ENCODE results near the gene CARMIL3.
A peak's percentile ranks its signal among the peaks of the same experiment; 100 is the strongest.

CARMIL3 gene

GRCh38 chr14:24053548-24054323 is 1.9 kb downstream of the CARMIL3 start:
- TF ChIP-seq POLR2A (IDR thresholded peaks at IDR 0.05; ENCODE audit: low read depth, low read length), result no peak
- DNase-seq (ENCODE audit: insufficient read length, low spot score) (no peak), FAIRE-seq (no peak)

GRCh38 chr14:24054324-24054641 is 2.5 kb downstream of the CARMIL3 start:
- TF ChIP-seq POLR2A (IDR thresholded peaks at IDR 0.05; ENCODE audit: low read depth, low read length), result no peak
- DNase-seq (ENCODE audit: insufficient read length, low spot score), result no peak

GRCh38 chr14:24054646-24055045 is 2.8 kb downstream of the CARMIL3 start:
- no peak for DNase-seq (ENCODE audit: insufficient read length, low spot score)
- FAIRE-seq, result no peak
- TF ChIP-seq POLR2A (IDR thresholded peaks at IDR 0.05; ENCODE audit: low read depth, low read length), result no peak

More at GRCh38 chr14:24054324-24054641, 2.5 kb downstream of the CARMIL3 start:
- FAIRE-seq, result no peak

GRCh38 chr14:24055971-24056799 is 4.4 kb downstream of the CARMIL3 start:
- TF ChIP-seq POLR2A (IDR thresholded peaks at IDR 0.05; ENCODE audit: low read depth, low read length), result no peak
- FAIRE-seq (no peak), DNase-seq (ENCODE audit: insufficient read length, low spot score) (no peak)

- no peak for TF ChIP-seq POLR2A (IDR thresholded peaks at IDR 0.05; ENCODE audit: low read depth, low read length)
- DNase-seq (ENCODE audit: insufficient read length, low spot score) (no peak), FAIRE-seq (no peak)
Measured at GRCh38 chr14:24056800-24057184, 5.0 kb downstream of the CARMIL3 start.

- no peak for FAIRE-seq
- TF ChIP-seq POLR2A (IDR thresholded peaks at IDR 0.05; ENCODE audit: low read depth, low read length), result no peak
- DNase-seq (ENCODE audit: insufficient read length, low spot score), result no peak
Measured at GRCh38 chr14:24057271-24057670, 5.5 kb downstream of the CARMIL3 start.

- FAIRE-seq (no peak), DNase-seq (ENCODE audit: insufficient read length, low spot score) (no peak)
- no peak for TF ChIP-seq POLR2A (IDR thresholded peaks at IDR 0.05; ENCODE audit: low read depth, low read length)
Measured at GRCh38 chr14:24057867-24058259, 6.1 kb downstream of the CARMIL3 start.

- DNase-seq (ENCODE audit: insufficient read length, low spot score), result peak; percentile 66
- no peak for FAIRE-seq
- no peak for TF ChIP-seq POLR2A (IDR thresholded peaks at IDR 0.05; ENCODE audit: low read depth, low read length)
Measured at GRCh38 chr14:24058260-24058950, 6.6 kb downstream of the CARMIL3 start.

GRCh38 chr14:24058951-24059475 is 7.2 kb downstream of the CARMIL3 start:
- DNase-seq (ENCODE audit: insufficient read length, low spot score), result no peak
- no peak for TF ChIP-seq POLR2A (IDR thresholded peaks at IDR 0.05; ENCODE audit: low read depth, low read length)
- FAIRE-seq, result no peak

GRCh38 chr14:24059841-24060388 is 8.1 kb downstream of the CARMIL3 start:
- TF ChIP-seq POLR2A (IDR thresholded peaks at IDR 0.05; ENCODE audit: low read depth, low read length), result no peak
- no peak for FAIRE-seq
- no peak for DNase-seq (ENCODE audit: insufficient read length, low spot score)

GRCh38 chr14:24060443-24060842 is 8.6 kb downstream of the CARMIL3 start:
- TF ChIP-seq POLR2A (IDR thresholded peaks at IDR 0.05; ENCODE audit: low read depth, low read length), result no peak
- DNase-seq (ENCODE audit: insufficient read length, low spot score) (no peak), FAIRE-seq (no peak)

GRCh38 chr14:24060984-24061913 is 9.4 kb downstream of the CARMIL3 start:
- no peak for DNase-seq (ENCODE audit: insufficient read length, low spot score)
- TF ChIP-seq POLR2A (IDR thresholded peaks at IDR 0.05; ENCODE audit: low read depth, low read length), result no peak
- no peak for FAIRE-seq
